Activated CD4-positive, alpha-beta T cell treated with anti-CD3 and anti-CD28 coated beads for 1 hour (primary cell): Measurements from ENCODE around the gene CENPE.

Experiments
- DNase-seq: peaks from one replicate; pipeline ENCODE4 v3.0.0-alpha.2; 2020

CENPE gene

GRCh38 chr4:103129174-103129573, 69.0 kb downstream of the CENPE start:
- no peak for DNase-seq

- no peak for DNase-seq
Measured at GRCh38 chr4:103126126-103126525, 72.0 kb downstream of the CENPE start.

- DNase-seq = no peak
Measured at GRCh38 chr4:103123114-103123513, 75.0 kb downstream of the CENPE start.

- DNase-seq = no peak
Measured at GRCh38 chr4:103118166-103118565, 80.0 kb downstream of the CENPE start.

- DNase-seq = no peak
Measured at GRCh38 chr4:103111598-103111997, 86.5 kb downstream of the CENPE start.

GRCh38 chr4:103108542-103108941, 89.6 kb downstream of the CENPE start:
- DNase-seq = no peak

- no peak for DNase-seq
Measured at GRCh38 chr4:103105558-103106356, 92.4 kb downstream of the CENPE start.

- no peak for DNase-seq
Measured at GRCh38 chr4:103104886-103105285, 93.3 kb downstream of the CENPE start.

- no peak for DNase-seq
Measured at GRCh38 chr4:103100691-103101090, 97.5 kb downstream of the CENPE start.

GRCh38 chr4:103099691-103100392, 98.3 kb downstream of the CENPE start, which contains the start of gene BDH2:
Gene BDH2 (minus strand): TSS chr4:103099834. CDS start chr4:103096254, 3,580 bp downstream.
- no peak for DNase-seq

- DNase-seq = no peak
Measured at GRCh38 chr4:103098756-103099440, 99.2 kb downstream of the CENPE start.

GRCh38 chr4:103098341-103098740, 99.8 kb downstream of the CENPE start:
- DNase-seq = no peak

- DNase-seq = no peak
Measured at GRCh38 chr4:103097112-103097511, 101.0 kb downstream of the CENPE start.

- no peak for DNase-seq
Measured at GRCh38 chr4:103095080-103095479, 103.1 kb downstream of the CENPE start.

GRCh38 chr4:103092245-103092644, 105.9 kb downstream of the CENPE start:
- DNase-seq = no peak

- no peak for DNase-seq
Measured at GRCh38 chr4:103091601-103092223, 106.4 kb downstream of the CENPE start.

- no peak for DNase-seq
Measured at GRCh38 chr4:103089481-103089880, 108.7 kb downstream of the CENPE start.

- DNase-seq = no peak
Measured at GRCh38 chr4:103086551-103086950, 111.6 kb downstream of the CENPE start.

GRCh38 chr4:103085555-103086196, 112.5 kb downstream of the CENPE start:
- no peak for DNase-seq

GRCh38 chr4:103079621-103080020, 118.5 kb downstream of the CENPE start:
- DNase-seq = no peak

- DNase-seq = no peak
Measured at GRCh38 chr4:103076747-103077347, 121.3 kb downstream of the CENPE start, which contains the start of gene SLC9B2. Gene SLC9B2 (minus strand): TSS chr4:103076761. CDS start chr4:103067550, 9,211 bp downstream.
